NCI-H128 (cell line): ENCODE data around the gene MAVS.

Experiments used
- DNase-seq: peaks from one replicate; lab custom pipeline; 2025; ENCODE audit not compliant: unreplicated experiment; lab: John Stamatoyannopoulos, UW

The MAVS gene

GRCh38 chr20:3846740-3847428 is at the start of gene MAVS:
MAVS (plus strand) TSS chr20:3846834; CDS start chr20:3854625, 7,791 bp downstream.
- DNase-seq = peak; percentile 82

DNA sequence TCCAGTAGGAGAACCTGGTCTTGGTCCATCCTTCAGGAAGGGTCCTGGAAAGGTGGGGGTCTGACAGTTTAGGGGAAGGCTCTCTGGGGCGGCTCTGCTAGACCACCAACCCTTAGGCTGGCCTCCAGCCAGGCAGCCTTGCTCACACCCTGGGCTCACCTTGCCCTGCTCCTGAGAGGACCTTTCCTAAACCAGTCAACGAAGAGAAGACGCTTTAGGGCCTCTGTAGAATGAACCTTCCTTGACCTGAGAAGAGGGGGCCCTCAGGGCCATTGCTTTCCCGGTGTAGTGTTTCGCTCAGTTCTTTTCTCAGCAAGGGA is 49.4 kb upstream of the MAVS start:
- DNase-seq = no peak

GRCh38 chr20:3797592-3798372 is 48.9 kb upstream of the MAVS start:
- peak; percentile 39 for DNase-seq

DNA sequence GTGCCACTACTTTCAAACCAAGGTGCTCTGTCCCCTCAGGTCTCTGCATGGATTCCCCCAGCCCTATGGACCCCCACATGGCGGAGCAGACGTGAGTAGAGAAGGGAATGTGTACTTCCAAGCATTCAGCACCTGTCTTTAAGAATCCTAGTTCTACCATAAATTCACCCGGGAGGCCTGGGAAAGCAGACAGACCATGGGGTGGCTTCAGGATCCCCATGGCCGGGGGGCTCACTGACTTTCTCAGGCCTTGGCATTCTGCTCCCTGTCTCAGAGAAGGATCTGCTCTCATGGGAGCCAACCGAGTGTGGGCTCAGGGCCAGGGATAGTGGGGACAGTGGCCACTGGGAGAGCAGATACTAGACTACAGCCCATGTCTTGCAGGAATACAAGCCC is 48.3 kb upstream of the MAVS start:
- no peak for DNase-seq

GRCh38 chr20:3798908-3799248 is 47.8 kb upstream of the MAVS start:
- DNase-seq = no peak

DNA sequence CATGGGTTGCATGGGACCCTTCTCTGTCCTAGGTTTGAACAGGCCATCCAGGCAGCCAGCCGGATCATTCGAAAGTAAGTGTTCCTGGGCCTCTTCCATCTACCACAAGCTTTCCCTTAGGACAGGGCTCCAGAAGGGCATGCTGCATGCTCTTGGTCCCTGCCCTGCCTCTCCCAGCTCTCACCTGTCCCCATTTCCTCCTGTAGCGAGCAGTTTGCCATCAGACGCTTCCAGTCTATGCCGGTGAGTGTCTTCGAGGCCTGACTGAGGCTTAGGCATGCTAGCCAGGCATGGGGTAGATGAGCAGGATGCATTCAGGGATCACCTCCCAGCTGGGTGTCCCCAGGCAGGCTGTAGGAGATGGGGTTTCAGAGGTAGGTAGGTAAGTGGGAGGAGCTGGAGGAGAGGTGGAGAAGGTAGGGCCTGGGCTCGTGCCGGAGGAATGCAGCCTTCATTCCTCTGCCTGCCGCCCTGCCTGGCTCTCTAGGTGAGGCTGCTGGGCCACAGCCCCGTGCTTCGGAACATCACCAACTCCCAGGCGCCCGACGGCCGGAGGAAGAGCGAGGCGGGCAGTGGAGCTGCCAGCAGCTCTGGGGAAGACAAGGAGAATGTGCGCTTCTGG is 46.3 kb upstream of the MAVS start:
- no peak for DNase-seq

DNA sequence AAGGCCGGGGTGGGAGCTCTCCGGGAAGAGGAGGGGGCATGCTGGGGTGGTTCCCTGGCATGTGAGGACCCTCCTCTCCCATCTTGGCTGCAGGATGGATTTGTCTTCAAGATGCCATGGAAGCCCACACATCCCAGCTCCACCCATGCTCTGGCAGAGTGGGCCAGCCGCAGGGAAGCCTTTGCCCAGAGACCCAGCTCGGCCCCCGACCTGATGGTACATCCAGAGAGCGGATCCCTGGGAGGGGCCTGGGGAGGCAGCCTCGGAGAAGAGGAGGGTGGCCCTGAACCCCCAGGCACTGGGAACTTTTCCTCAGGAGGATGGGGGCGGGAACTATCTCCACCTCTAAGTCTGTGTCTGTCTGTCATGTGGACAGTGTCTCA is 45.8 kb upstream of the MAVS start:
- DNase-seq = no peak

GRCh38 chr20:3801299-3801698 is 45.3 kb upstream of the MAVS start:
- DNase-seq = no peak

GRCh38 chr20:3801846-3802245 is 44.8 kb upstream of the MAVS start:
- no peak for DNase-seq

GRCh38 chr20:3802524-3803239 is 44.0 kb upstream of the MAVS start:
- DNase-seq = no peak

- no peak for DNase-seq
Observed at GRCh38 chr20:3803289-3803688, 43.3 kb upstream of the MAVS start.

- no peak for DNase-seq
Observed at GRCh38 chr20:3803854-3804253, 42.8 kb upstream of the MAVS start.

GRCh38 chr20:3804254-3804751 is 42.3 kb upstream of the MAVS start:
- DNase-seq = no peak

DNA sequence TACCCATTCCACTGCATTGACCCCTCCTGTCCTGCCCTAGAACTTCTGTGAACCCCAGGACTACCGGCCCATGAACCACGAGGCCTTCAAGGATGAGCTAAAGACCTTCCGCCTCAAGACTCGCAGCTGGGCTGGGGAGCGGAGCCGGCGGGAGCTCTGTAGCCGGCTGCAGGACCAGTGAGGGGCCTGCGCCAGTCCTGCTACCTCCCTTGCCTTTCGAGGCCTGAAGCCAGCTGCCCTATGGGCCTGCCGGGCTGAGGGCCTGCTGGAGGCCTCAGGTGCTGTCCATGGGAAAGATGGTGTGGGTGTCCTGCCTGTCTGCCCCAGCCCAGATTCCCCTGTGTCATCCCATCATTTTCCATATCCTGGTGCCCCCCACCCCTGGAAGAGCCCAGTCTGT is 41.9 kb upstream of the MAVS start:
- DNase-seq = no peak

DNA sequence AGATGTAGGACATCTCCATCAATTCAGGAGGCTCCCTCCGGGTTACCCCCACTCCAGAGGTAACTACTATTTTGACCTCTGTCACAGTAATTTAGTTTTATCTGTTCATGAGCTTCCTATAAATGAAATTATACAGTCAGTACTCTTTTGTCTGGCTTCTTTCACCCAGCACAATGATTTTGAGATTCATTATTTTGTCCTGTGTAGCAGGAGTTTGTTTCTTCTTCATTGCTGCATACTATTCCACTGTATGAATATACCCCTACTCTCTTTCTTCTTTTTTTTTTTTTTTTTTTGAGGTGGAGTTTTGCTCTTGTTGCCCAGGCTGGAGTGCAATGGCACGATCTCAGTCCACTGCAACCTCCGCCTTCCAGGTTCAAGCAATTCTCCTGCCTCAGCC is 38.1 kb upstream of the MAVS start:
- no peak for DNase-seq

DNA sequence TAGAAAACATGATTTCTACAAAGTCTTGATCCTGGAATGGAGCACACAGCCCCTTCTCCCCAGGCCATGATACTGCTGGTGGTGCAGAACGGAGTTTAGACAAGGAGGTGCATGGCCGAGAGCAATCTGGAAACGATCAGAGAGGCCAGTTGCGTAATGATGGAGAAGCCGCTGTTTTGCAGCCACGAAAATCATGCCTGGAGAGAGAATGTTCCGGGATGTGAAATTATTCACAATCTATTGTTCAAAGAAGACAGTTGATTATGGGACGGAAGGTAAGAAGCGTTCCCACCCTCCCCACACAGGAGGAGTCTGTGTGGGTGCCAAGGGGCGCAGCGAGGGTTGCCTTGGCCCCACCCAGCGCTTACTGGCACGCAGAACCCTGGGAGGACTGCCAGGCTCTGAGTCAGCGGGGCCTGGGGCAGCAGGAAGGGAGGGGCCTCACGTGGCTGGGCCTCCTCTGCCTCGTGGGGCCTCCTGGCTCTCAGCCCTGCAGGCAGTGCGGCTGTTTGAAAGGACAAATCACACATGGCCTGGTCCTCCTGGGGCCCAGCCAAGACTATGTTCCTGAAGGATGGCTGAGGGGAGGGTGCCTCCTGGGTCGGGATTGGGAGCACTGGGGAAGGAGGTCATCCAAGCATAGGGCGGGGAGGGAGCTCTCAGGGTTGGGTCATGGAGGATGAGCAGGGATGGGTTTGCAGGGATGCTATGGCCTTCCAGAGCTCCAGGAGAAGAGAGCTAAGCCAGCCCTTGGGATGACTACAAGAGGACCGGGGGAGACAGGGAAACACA is 35.0 kb upstream of the MAVS start:
- peak; percentile 67 for DNase-seq

DNA sequence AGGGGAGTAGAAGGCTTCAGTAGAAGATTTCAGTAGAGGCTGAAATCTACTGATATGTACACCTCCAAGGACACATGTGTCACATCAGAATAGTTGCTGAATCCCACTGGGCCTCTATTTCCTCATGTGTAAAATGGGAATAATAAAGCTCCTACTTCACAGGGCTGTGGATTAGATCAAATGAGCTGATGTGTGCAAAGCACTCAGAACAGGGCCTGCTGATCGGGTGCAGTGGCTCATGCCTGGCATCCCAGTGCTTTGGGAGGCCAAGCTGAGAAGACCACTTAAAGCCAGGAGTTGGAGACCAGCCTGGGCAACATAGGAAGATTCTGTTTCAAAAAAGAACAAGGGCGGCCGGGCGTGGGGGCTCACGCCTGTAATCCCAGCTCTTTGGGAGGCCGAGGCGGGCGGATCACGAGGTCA is 34.4 kb upstream of the MAVS start:
- DNase-seq = no peak

- DNase-seq = no peak
Observed at GRCh38 chr20:3812975-3813847, 33.4 kb upstream of the MAVS start.

DNA sequence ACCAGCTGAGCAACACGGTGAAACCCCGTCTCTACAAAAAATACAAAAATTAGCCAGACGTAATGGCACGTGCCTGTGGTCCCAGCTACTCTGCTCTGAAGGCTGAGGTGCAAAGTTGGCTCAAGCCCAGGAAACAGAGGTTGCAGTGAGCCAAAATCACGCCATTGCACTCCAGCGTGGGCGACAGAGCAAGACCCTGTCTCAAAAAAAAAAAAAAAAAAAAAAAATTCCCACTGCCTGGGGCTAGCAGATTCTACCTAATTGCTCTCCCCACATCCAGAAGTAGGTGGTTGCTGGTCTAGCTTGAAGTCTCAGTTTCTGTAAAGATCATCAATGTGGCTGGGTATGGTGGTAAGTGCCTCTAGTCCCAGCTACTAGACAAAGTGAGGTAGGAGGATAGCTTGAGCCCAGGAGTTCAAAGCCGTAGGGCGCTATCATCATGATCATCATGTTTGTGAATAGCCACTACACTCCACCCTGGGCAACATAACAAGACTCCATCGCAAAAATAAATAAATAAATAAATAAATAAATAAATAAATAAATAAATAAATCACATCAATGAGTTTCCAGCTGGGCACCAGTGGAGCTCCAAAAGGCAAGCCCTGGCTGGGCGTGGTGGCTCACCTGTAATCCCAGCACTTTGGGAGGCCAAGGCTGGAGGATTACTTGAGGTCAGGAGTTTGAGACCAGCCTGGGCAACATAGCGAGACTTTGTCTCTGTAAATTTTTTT is 32.6 kb upstream of the MAVS start:
- DNase-seq = no peak
